Muscle of leg (tissue), 9 donors: ENCODE results near the gene OR5H15. TPM values are rescaled to one million over a fixed set of nuclear protein-coding genes. Genes with fewer than 3 reads are reported as not detected.

ENCODE experiments used
- polyA plus RNA-seq, 8 donors: library from polyadenylated mRNA; unstranded; fragments of 120-200 nt; gene quantifications; one replicate each; pipeline versions ENCODE4 v1.2.1 to v1.2.3, GENCODE V29; 2013; ENCODE audit warnings: inconsistent platforms in 1 of 8, low replicate concordance in 1 of 8; ENCODE audit not compliant: insufficient read length in 8 of 8, insufficient read depth in 1 of 8
- total RNA-seq: library from RNA; stranded (reverse); fragments of 120-200 nt; gene quantifications from one replicate; pipeline ENCODE4 v1.2.4, GENCODE V29; 2013

Gene OR5H15
- total and polyA plus RNA-seq, 9 donors: not detected

Other genes starting within 250 kb of the OR5H15 start
- 38.6 TPM for gene RIOX2, start 194.3 kb upstream of the OR5H15 start, total RNA-seq
- gene RIOX2, start 194.3 kb upstream of the OR5H15 start, polyA plus RNA-seq: 10 to 100 TPM; 34.6 to 44.7 (median 38.8) TPM
- gene GABRR3, start 131.4 kb upstream of the OR5H15 start, total RNA-seq: not detected
- gene GABRR3, start 131.4 kb upstream of the OR5H15 start, polyA plus RNA-seq: not detected
- not detected for gene OR5AC2, start 79.5 kb upstream of the OR5H15 start, total RNA-seq
- gene OR5AC2, start 79.5 kb upstream of the OR5H15 start, polyA plus RNA-seq: not detected
- not detected for gene OR5H1, start 36.0 kb upstream of the OR5H15 start, total RNA-seq
- under 1 TPM in 2 of 8 donors, not detected in 6; 0.01 to 0.05 TPM for gene OR5H1, start 36.0 kb upstream of the OR5H15 start, polyA plus RNA-seq
- not detected for gene OR5H14, start 19.2 kb upstream of the OR5H15 start, total RNA-seq
- under 1 TPM in 1 of 8 donors, not detected in 7; 0.03 TPM for gene OR5H14, start 19.2 kb upstream of the OR5H15 start, polyA plus RNA-seq
- not detected for gene OR5H6, start 97.5 kb downstream of the OR5H15 start, total RNA-seq
- gene OR5H6, start 97.5 kb downstream of the OR5H15 start, polyA plus RNA-seq: not detected
- gene OR5H2, start 115.8 kb downstream of the OR5H15 start, total RNA-seq: not detected
- not detected for gene OR5H2, start 115.8 kb downstream of the OR5H15 start, polyA plus RNA-seq
- gene OR5K4, start 187.2 kb downstream of the OR5H15 start, total RNA-seq: not detected
- not detected for gene OR5K4, start 187.2 kb downstream of the OR5H15 start, polyA plus RNA-seq
- gene OR5K3, start 224.0 kb downstream of the OR5H15 start, total RNA-seq: not detected
- gene OR5K3, start 224.0 kb downstream of the OR5H15 start, polyA plus RNA-seq: not detected